GM21737 (cell line): ENCODE results near the gene ZNF438.
"Not testable (repeated sequence)": the region's sequence is repeated elsewhere in the genome, so short reads cannot be mapped to it uniquely, and the experiment has no call there.

Experiments used
- ATAC-seq: cut with Tn5 transposase; IDR thresholded peaks from one replicate; pipeline ENCODE4 v1.9.1; 2021; ENCODE audit warnings: mild to moderate bottlenecking, moderate library complexity; ENCODE audit not compliant: unreplicated experiment

Gene ZNF438

GRCh38 chr10:31031558-31032257 lies at the start of gene ZNF438:
TSS of gene ZNF438 (minus strand) at chr10:31031865. CDS start at chr10:30877034, 154,831 bp downstream.
- peak; percentile 81 for ATAC-seq

GRCh38 chr10:31076610-31076988 lies 44.9 kb upstream of the ZNF438 start:
- ATAC-seq: no peak

- ATAC-seq: no peak
These were observed 44.4 kb upstream of the ZNF438 start for GRCh38 chr10:31075881-31076609.

GRCh38 chr10:31075434-31075833 lies 43.8 kb upstream of the ZNF438 start:
- ATAC-seq: no peak

- no peak for ATAC-seq
These were observed 43.0 kb upstream of the ZNF438 start for GRCh38 chr10:31074722-31075086.

- no peak for ATAC-seq
These were observed 42.5 kb upstream of the ZNF438 start for GRCh38 chr10:31073996-31074721.

- ATAC-seq: no peak
These were observed 41.5 kb upstream of the ZNF438 start for GRCh38 chr10:31073211-31073610.

- no peak for ATAC-seq
These were observed 40.8 kb upstream of the ZNF438 start for GRCh38 chr10:31072451-31072850.

- ATAC-seq: no peak
These were observed 39.8 kb upstream of the ZNF438 start for GRCh38 chr10:31071232-31072005.

- no peak for ATAC-seq
These were observed 39.0 kb upstream of the ZNF438 start for GRCh38 chr10:31070691-31071090.

GRCh38 chr10:31070025-31070424 lies 38.4 kb upstream of the ZNF438 start:
- no peak for ATAC-seq

GRCh38 chr10:31069411-31069810 lies 37.7 kb upstream of the ZNF438 start:
- no peak for ATAC-seq

GRCh38 chr10:31064348-31064747 lies 32.7 kb upstream of the ZNF438 start:
- no peak for ATAC-seq

GRCh38 chr10:31063841-31064240 lies 32.2 kb upstream of the ZNF438 start:
- no peak for ATAC-seq

- ATAC-seq: no peak
These were observed 31.2 kb upstream of the ZNF438 start for GRCh38 chr10:31062856-31063255.

GRCh38 chr10:31061941-31062340 lies 30.3 kb upstream of the ZNF438 start:
- no peak for ATAC-seq

GRCh38 chr10:31058795-31059703 lies 27.4 kb upstream of the ZNF438 start:
- ATAC-seq: no peak

GRCh38 chr10:31056678-31057077 lies 25.0 kb upstream of the ZNF438 start:
- ATAC-seq: not testable (repeated sequence)

- ATAC-seq: no peak
These were observed 24.0 kb upstream of the ZNF438 start for GRCh38 chr10:31055573-31056251.
